Naive thymus-derived CD4-positive, alpha-beta T cell (primary cell): Measurements from ENCODE around the gene KRTAP13-1. TPM values are rescaled to one million over a fixed set of nuclear protein-coding genes. Genes with fewer than 3 reads are reported as not detected.

Experiments
- ATAC-seq: fragments of 150-1000 bp; cut with Tn5 transposase; 2 replicates; pipeline ENCODE4 v1.10.0; 2021; ENCODE audit warnings: mild to moderate bottlenecking, moderate library complexity
- CTCF ChIA-PET: fragments of 350-600 bp; sonication (Branson Sonifier 250); formaldehyde crosslinking; loops from one replicate; lab custom pipeline; 2021; ENCODE audit warnings: antibody characterized with exemption; lab: Charles Lee
- POLR2A ChIA-PET: fragments of 350-600 bp; sonication (Branson Sonifier 250); formaldehyde crosslinking; loops from one replicate; lab custom pipeline; 2021; ENCODE audit warnings: antibody characterized with exemption, inconsistent platforms; lab: Charles Lee
- DNase-seq, 9 donors: peaks; one replicate each; pipeline versions ENCODE4 v3.0.0 to v3.0.0-alpha.2; 2020 to 2022; ENCODE audit warnings: mixed read lengths in 1 of 9
- H3K27ac ChIP-seq: one replicate; pipeline ENCODE4 v1.7.0; 2013; ENCODE audit warnings: mild to moderate bottlenecking, low read depth, low read length, moderate library complexity
- H3K27me3 ChIP-seq, 2 donors: one replicate each; pipeline ENCODE4 v1.7.0; 2013; ENCODE audit warnings: low read length in 2 of 2, mild to moderate bottlenecking in 2 of 2, moderate library complexity in 2 of 2; ENCODE audit not compliant: control insufficient read depth in 2 of 2, insufficient read depth in 2 of 2
- H3K36me3 ChIP-seq, 3 experiments: 1 replicate in 2 of 3; 2 replicates in 1 of 3; pipeline ENCODE4 v1.7.0; 2013; ENCODE audit warnings: low read length in 3 of 3, mild to moderate bottlenecking in 3 of 3, moderate library complexity in 1 of 3; ENCODE audit not compliant: insufficient read depth in 3 of 3, control insufficient read depth in 2 of 3
- H3K4me1 ChIP-seq, 2 donors: one replicate each; pipeline ENCODE4 v1.7.0; 2013; ENCODE audit warnings: low read length in 2 of 2, mild to moderate bottlenecking in 2 of 2, moderate library complexity in 1 of 2; ENCODE audit not compliant: control insufficient read depth in 2 of 2, insufficient read depth in 2 of 2
- H3K4me3 ChIP-seq: 2 replicates; pipeline ENCODE4 v1.7.0; 2013; ENCODE audit warnings: mild to moderate bottlenecking, low read length
- H3K9me3 ChIP-seq, 3 experiments: 1 replicate in 2 of 3; 2 replicates in 1 of 3; pipeline ENCODE4 v1.7.0; 2013; ENCODE audit warnings: low read length in 3 of 3; ENCODE audit not compliant: control insufficient read depth in 2 of 3
- H3K27ac Mint-ChIP-seq, 9 donors: one replicate each; pipeline ENCODE4 v1.8.0; 2020 to 2022; ENCODE audit warnings: mixed read lengths in 9 of 9, mild to moderate bottlenecking in 8 of 9, moderate library complexity in 5 of 9, inconsistent platforms in 2 of 9
- H3K27me3 Mint-ChIP-seq, 5 donors: one replicate each; pipeline ENCODE4 v1.8.0; 2021 to 2022; ENCODE audit warnings: mixed read lengths in 5 of 5, mild to moderate bottlenecking in 1 of 5
- H3K36me3 Mint-ChIP-seq, 5 donors: one replicate each; pipeline ENCODE4 v1.8.0; 2020 to 2022; ENCODE audit warnings: mixed read lengths in 5 of 5, mild to moderate bottlenecking in 3 of 5, inconsistent platforms in 1 of 5
- H3K4me1 Mint-ChIP-seq, 7 donors: one replicate each; pipeline ENCODE4 v1.8.0; 2020 to 2022; ENCODE audit warnings: mixed read lengths in 7 of 7, mild to moderate bottlenecking in 3 of 7, inconsistent platforms in 1 of 7
- H3K4me3 Mint-ChIP-seq, 10 donors: one replicate each; pipeline ENCODE4 v1.8.0; 2020 to 2022; ENCODE audit warnings: mild to moderate bottlenecking in 10 of 10, mixed read lengths in 10 of 10, moderate library complexity in 6 of 10, inconsistent platforms in 2 of 10
- H3K9me3 Mint-ChIP-seq, 11 donors: one replicate each; pipeline ENCODE4 v1.8.0; 2020 to 2022; ENCODE audit warnings: mixed read lengths in 11 of 11, mild to moderate bottlenecking in 4 of 11, inconsistent platforms in 1 of 11, moderate library complexity in 1 of 11
- intact Hi-C, 2 donors: fragments of 100-400 bp; cut with micrococcal nuclease; formaldehyde crosslinking; loops; one replicate each; pipeline ENCODE4 v1.15.1; 2023
- polyA plus RNA-seq, 2 donors: library from polyadenylated mRNA; unstranded; fragments of 300-500 nt; fragmentation: Illumina TruSeq; gene quantifications; one replicate each; pipeline ENCODE4 v1.2.3, GENCODE V29; 2021
- total RNA-seq, 6 experiments: library from RNA in 5 of 6; stranded (reverse) in 5 of 6; gene quantifications; 1 replicate in 5 of 6; 2 replicates in 1 of 6; pipeline ENCODE4 v1.2.3 and lab custom pipeline; 2021 to 2026

KRTAP13-1 gene
- total and polyA plus RNA-seq, 7 experiments from 2014 or later, result not detected

DNA sequence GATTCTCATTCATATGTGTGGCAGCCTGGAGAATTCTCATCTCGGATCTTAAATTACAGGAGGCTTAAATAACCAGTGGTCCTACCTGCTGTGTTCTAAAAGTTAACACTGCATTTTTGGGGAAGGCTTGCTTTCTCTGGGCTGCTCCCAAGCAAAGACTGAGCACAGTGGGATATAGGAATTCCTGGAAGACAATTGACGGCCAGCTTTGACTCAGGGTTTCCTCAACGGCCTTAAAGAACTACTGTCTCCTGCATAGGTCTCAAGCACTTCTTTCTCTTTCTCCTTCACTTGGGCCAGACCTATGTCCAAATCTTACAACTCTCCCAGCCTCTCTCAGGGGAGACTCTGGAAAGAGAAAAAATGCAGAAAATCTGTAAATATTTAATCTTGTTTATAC, 30.9 kb downstream of the KRTAP13-1 start:
- H3K4me1 Mint-ChIP-seq, result no peaks in the 10 kb centered on the region
- H3K4me3 Mint-ChIP-seq, result no peak overlapping the region
- Histone ChIP-seq H3K4me1 (no peaks in the 10 kb centered on the region), H3K27me3 (no peaks in the 10 kb centered on the region), H3K27ac (no peak overlapping the region), H3K36me3 (no peaks in the 10 kb centered on the region), H3K9me3 (no peaks in the 10 kb centered on the region), H3K4me3 (no peak overlapping the region)
- peaks cover 0 to 4% (median 0%) of the 10 kb centered on the region in 11 donors for H3K9me3 Mint-ChIP-seq
- intact Hi-C loops, result no loop called here
- H3K36me3 Mint-ChIP-seq, result no peaks in the 10 kb centered on the region
- ATAC-seq (no peak), DNase-seq (no peak)
- CTCF ChIA-PET, result no interaction called here
- H3K27me3 Mint-ChIP-seq, result peaks cover 0 to 23% (median 4%) of the 10 kb centered on the region in 5 donors
- POLR2A ChIA-PET, result no interaction called here
- no peak overlapping the region for H3K27ac Mint-ChIP-seq

DNA sequence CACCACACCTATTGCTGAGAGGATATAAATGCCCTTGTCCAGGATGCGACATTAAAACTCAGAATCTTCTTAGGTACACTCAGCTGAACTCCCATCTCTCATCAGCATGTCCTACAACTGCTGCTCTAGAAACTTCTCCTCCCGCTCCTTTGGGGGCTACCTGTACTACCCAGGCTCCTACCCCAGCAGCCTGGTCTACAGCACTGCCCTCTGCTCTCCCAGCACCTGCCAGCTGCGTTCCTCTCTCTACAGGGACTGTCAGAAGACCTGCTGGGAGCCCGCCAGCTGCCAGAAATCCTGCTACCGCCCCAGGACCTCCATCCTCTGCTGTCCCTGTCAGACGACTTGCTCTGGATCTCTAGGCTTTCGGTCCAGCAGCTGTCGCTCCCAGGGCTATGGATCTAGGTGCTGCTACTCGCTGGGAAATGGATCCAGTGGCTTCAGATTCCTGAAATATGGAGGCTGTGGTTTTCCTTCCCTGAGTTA, 34.4 kb downstream of the KRTAP13-1 start, which contains the start of gene KRTAP13-4:
KRTAP13-4 (plus strand) TSS at position 51 of the 486 bp plus-strand sequence; CDS start at position 107, 56 bp downstream.
- Mint-ChIP-seq H3K4me3 (no peak within 1 kb of the TSS), H3K9me3 (peaks cover 0 to 4% (median 0%) of the 10 kb centered on the region in 11 donors), H3K27me3 (peaks cover 4 to 23% (median 4%) of the 10 kb centered on the region in 5 donors), H3K4me1 (no peaks in the 10 kb centered on the region), H3K27ac (no peak within 1 kb of the TSS), H3K36me3 (no peaks in the 10 kb centered on the region)
- POLR2A ChIA-PET, result no interaction called here
- H3K4me3 ChIP-seq, result no peak within 1 kb of the TSS
- H3K27ac ChIP-seq, result no peak within 1 kb of the TSS
- no peak for DNase-seq
- no peaks in the 10 kb centered on the region for H3K9me3 ChIP-seq
- CTCF ChIA-PET, result no interaction called here
- H3K27me3 ChIP-seq, result no peaks in the 10 kb centered on the region
- H3K4me1 ChIP-seq, result no peaks in the 10 kb centered on the region
- no peak for ATAC-seq
- intact Hi-C loops, result no loop called here
- H3K36me3 ChIP-seq, result no peaks in the 10 kb centered on the region

DNA sequence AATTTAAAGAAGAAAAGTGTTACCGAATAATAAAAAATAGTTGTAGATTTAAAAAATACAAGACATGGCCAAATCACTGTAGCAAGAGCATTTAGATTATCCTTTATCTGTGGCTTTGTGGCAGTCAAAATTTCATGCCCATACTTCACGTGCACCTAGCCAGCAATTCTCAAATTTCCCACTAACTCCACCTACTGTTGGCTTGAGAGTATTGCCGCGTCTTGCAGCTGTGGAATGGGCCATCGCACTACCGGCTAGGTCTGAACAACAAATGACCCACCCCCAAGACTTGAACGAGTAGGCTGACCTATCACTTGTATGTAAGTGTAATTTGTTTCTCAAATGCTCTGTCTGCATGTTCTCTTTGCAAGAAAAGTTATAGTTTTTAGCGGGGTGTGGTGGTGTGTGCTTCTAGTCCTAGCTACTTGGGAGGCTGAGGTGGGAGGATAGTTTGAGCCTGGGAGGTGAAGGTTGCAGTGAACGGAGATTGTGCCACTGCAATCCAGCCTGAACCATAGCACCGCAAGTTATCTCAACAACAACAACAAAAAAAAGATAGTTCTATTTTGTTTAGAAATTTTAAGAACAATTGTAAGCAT, 38.3 kb downstream of the KRTAP13-1 start:
- CTCF ChIA-PET, result interaction anchor here (0.7 kb wide), 1 partner anchor 28 kb away, joined by 3 read pairs; no protein-coding TSS in a partner anchor
- H3K9me3 Mint-ChIP-seq, result peaks cover 0 to 3% (median 0%) of the 10 kb centered on the region in 11 donors
- Histone ChIP-seq H3K27me3 (no peaks in the 10 kb centered on the region), H3K27ac (no peak overlapping the region), H3K4me1 (no peaks in the 10 kb centered on the region), H3K36me3 (no peaks in the 10 kb centered on the region), H3K9me3 (no peaks in the 10 kb centered on the region), H3K4me3 (no peak overlapping the region)
- no peak overlapping the region for H3K4me3 Mint-ChIP-seq
- DNase-seq, result no peak
- intact Hi-C loops, result no loop called here
- no peak for ATAC-seq
- H3K36me3 Mint-ChIP-seq, result no peaks in the 10 kb centered on the region
- H3K27ac Mint-ChIP-seq, result no peak overlapping the region
- POLR2A ChIA-PET, result no interaction called here
- no peaks in the 10 kb centered on the region for H3K4me1 Mint-ChIP-seq
- H3K27me3 Mint-ChIP-seq, result peaks cover 0 to 27% (median 9%) of the 10 kb centered on the region in 5 donors

DNA sequence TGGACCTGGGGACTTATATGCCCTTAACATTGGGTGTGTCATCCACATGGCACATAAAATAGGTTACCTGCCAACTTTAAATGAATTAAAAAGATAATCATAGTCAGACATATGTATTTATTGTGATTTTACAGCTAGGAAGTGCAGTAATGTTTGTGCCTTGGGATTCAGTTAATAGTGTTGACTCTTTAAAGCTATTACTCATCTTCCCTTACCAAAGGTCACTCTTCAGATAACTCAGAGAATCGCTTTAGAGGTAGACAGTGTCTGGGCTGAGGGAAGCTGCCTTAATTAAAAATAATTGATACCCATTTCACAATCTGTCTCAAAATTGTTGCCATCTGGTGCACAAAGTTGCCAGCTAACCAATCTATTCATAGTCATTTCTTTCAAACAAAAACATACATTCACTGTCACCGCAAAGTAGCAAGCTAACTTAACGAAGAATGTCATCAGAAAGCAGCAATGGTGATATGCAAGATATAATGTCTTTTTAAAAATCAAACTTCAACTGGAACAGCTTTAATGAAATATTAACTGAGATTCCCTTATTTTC, 41.3 kb downstream of the KRTAP13-1 start:
- CTCF ChIA-PET, result no interaction called here
- peaks cover 0 to 3% (median 0%) of the 10 kb centered on the region in 11 donors for H3K9me3 Mint-ChIP-seq
- Histone ChIP-seq H3K4me3 (no peak overlapping the region), H3K9me3 (no peaks in the 10 kb centered on the region), H3K27me3 (no peaks in the 10 kb centered on the region), H3K36me3 (no peaks in the 10 kb centered on the region), H3K4me1 (no peaks in the 10 kb centered on the region), H3K27ac (no peak overlapping the region)
- intact Hi-C loops, result no loop called here
- peaks cover 4 to 21% (median 14%) of the 10 kb centered on the region in 5 donors for H3K27me3 Mint-ChIP-seq
- ATAC-seq (no peak), DNase-seq (no peak)
- POLR2A ChIA-PET, result no interaction called here
- H3K27ac Mint-ChIP-seq, result no peak overlapping the region
- no peaks in the 10 kb centered on the region for H3K36me3 Mint-ChIP-seq
- H3K4me1 Mint-ChIP-seq, result no peaks in the 10 kb centered on the region
- no peak overlapping the region for H3K4me3 Mint-ChIP-seq

DNA sequence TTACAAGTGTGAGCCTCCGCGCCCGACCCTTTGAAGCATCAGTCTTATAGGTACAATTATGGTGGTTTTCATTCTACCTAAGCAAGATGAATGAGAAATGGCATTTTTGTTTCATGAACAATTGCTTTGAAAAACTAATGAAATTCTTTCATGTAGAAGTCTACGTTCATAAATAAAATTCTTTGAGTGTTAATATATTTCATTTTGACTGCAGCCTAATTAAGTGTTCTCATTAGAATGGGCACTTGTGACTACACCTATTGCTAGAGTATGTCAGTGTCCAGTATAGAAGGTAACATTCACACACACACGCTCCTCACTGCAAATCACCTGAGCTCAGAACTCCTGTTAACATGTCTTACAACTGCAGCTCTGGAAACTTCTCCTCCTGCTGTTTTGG, 44.1 kb downstream of the KRTAP13-1 start, which contains the start of gene KRTAP15-1:
KRTAP15-1 (plus strand) TSS at position 301 of the 400 bp plus-strand sequence; CDS start at position 354, 53 bp downstream.
- H3K36me3 ChIP-seq, result no peaks in the 10 kb centered on the region
- ChIA-PET POLR2A (no interaction called here), CTCF (no interaction called here)
- Mint-ChIP-seq H3K9me3 (peaks cover 0 to 3% (median 0%) of the 10 kb centered on the region in 11 donors), H3K27me3 (peaks cover 0 to 29% (median 11%) of the 10 kb centered on the region in 5 donors), H3K4me1 (no peaks in the 10 kb centered on the region), H3K36me3 (no peaks in the 10 kb centered on the region), H3K27ac (no peak within 1 kb of the TSS), H3K4me3 (no peak within 1 kb of the TSS)
- H3K27me3 ChIP-seq, result no peaks in the 10 kb centered on the region
- DNase-seq, result no peak
- H3K4me3 ChIP-seq, result no peak within 1 kb of the TSS
- no peaks in the 10 kb centered on the region for H3K4me1 ChIP-seq
- intact Hi-C loops, result no loop called here
- ATAC-seq, result no peak
- H3K27ac ChIP-seq, result no peak within 1 kb of the TSS
- H3K9me3 ChIP-seq, result no peaks in the 10 kb centered on the region

DNA sequence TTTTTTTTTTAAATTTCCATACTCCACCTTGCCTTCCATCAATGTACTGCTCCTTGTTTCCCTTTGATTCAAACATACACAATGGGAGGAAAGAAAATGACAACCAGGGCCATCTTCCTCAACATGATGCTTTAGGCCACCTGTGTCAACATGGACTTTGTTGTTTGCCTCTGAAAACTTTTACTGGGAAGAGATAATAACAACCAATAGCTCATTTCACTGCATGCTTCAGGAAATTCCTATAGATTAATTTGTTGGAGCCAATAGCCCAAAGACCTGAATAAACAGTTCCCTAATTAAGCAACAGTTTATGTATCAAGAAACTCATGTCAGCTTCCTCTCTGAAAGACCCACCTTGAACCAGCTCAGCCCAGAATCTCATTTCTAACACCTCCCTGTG, 47.4 kb downstream of the KRTAP13-1 start:
- POLR2A ChIA-PET, result no interaction called here
- H3K27ac ChIP-seq, result no peak overlapping the region
- H3K27me3 Mint-ChIP-seq, result peaks cover 0 to 31% (median 14%) of the 10 kb centered on the region in 5 donors

More for the DNA sequence above, 47.4 kb downstream of the KRTAP13-1 start:
- Histone ChIP-seq H3K36me3 (no peaks in the 10 kb centered on the region), H3K9me3 (no peaks in the 10 kb centered on the region), H3K27me3 (no peaks in the 10 kb centered on the region), H3K4me1 (no peaks in the 10 kb centered on the region), H3K4me3 (no peak overlapping the region)
- no peak for ATAC-seq
- Mint-ChIP-seq H3K9me3 (peaks cover 0 to 6% (median 0%) of the 10 kb centered on the region in 11 donors), H3K4me3 (no peak overlapping the region), H3K27ac (no peak overlapping the region), H3K36me3 (no peaks in the 10 kb centered on the region), H3K4me1 (peaks cover 0 to 6% (median 0%) of the 10 kb centered on the region in 7 donors)
- CTCF ChIA-PET, result no interaction called here
- no peak for DNase-seq
- intact Hi-C loops, result no loop called here
